Heart right ventricle (tissue), 16 donors: Measurements from ENCODE around the gene SGIP1. TPM values are rescaled to one million over a fixed set of nuclear protein-coding genes. Genes with fewer than 3 reads are reported as not detected.

ENCODE experiments used
- ATAC-seq, 8 donors: fragments of 200-7000 bp; cut with Tn5 transposase; one replicate each; pipeline ENCODE4 v1.9.1; 2020; ENCODE audit warnings: mild to moderate bottlenecking in 8 of 8, moderate library complexity in 8 of 8, moderate number of reproducible peaks in 1 of 8
- DNase-seq, 2 donors: peaks; one replicate each; pipeline ENCODE4 v3.0.0-alpha.2; 2020
- H3K27ac ChIP-seq, 10 donors: fragments of 200-600 bp; sonication (generic) in 2 of 10; one replicate each; pipeline versions ENCODE4 v1.5.0 to v1.8.0; 2020 to 2022; ENCODE audit warnings: mild to moderate bottlenecking in 3 of 10
- H3K27me3 ChIP-seq, 7 donors: fragments of 200-600 bp; one replicate each; pipeline ENCODE4 v1.8.0; 2021 to 2022; ENCODE audit warnings: mild to moderate bottlenecking in 2 of 7
- H3K36me3 ChIP-seq, 9 donors: fragments of 200-600 bp; sonication (generic) in 1 of 9; one replicate each; pipeline versions ENCODE4 v1.5.0 to v1.8.0; 2020 to 2022; ENCODE audit warnings: mild to moderate bottlenecking in 2 of 9
- H3K4me1 ChIP-seq, 9 donors: fragments of 200-600 bp; sonication (generic) in 1 of 9; one replicate each; pipeline versions ENCODE4 v1.5.0 to v1.8.0; 2020 to 2022; ENCODE audit warnings: mild to moderate bottlenecking in 4 of 9
- H3K4me3 ChIP-seq, 10 donors: fragments of 200-600 bp; sonication (generic) in 2 of 10; one replicate each; pipeline versions ENCODE4 v1.5.0 to v1.8.0; 2020 to 2022; ENCODE audit warnings: mild to moderate bottlenecking in 7 of 10, moderate library complexity in 2 of 10
- H3K9me3 ChIP-seq, 11 donors: fragments of 200-600 bp in 10 of 11; sonication (generic) in 2 of 11; one replicate each; pipeline versions ENCODE4 v1.5.0 to v1.8.0; 2013 to 2022; ENCODE audit warnings: mild to moderate bottlenecking in 2 of 11, control low read depth in 1 of 11, moderate library complexity in 1 of 11
- CTCF ChIP-seq, 9 donors: fragments of 200-600 bp; sonication (generic) in 2 of 9; IDR thresholded peaks; one replicate each; pipeline versions ENCODE4 v1.5.0 to v1.8.0; 2021 to 2022; ENCODE audit warnings: antibody characterized with exemption in 9 of 9, mild to moderate bottlenecking in 5 of 9, moderate library complexity in 1 of 9
- WGBS, 2 donors: extraction: QIAGEN DNeasy Blood & Tissue Kit; methylation state at CpG; one replicate each; pipeline ENCODE4 v1.1.7; 2013; ENCODE audit warnings: inconsistent platforms in 1 of 2; 5-methylcytosine and 5-hydroxymethylcytosine counted together
- intact Hi-C, 10 donors: fragments of 100-400 bp; cut with DNase I; formaldehyde crosslinking; loops; one replicate each; pipeline versions ENCODE4 v1.11.1 to v1.14.2; 2022
- polyA plus RNA-seq, 2 donors: library from polyadenylated mRNA; stranded (reverse); fragments of 200-250 nt; gene quantifications; one replicate each; pipeline ENCODE4 v1.2.3, GENCODE V29; 2013
- total RNA-seq, 10 donors: library from RNA; stranded (reverse); fragmentation: NEBNext Ultra II Directional in 3 of 10; extraction: Animal tissue kit (Norgen Biotek cat#: 25700) in 3 of 10; gene quantifications; one replicate each; pipeline versions ENCODE4 v1.2.1 to v1.2.4, GENCODE V29; 2021 to 2023
- donor health status: Arrhythmogenic right ventricular cardiomyopathy.
- donor health status: ischemic (EF 13 %, LVEDD 7.1; RV severe dilation, severe dysfunction).
- donor health status: healthy with polysubstance abuse.
- donor health status: DM: no; HTN: yes; CAD: no.
- donor health status: DM: no; HTN: no; CAD: no.
- donor health status: ischemic (EF 25% LVEDD 6.9; RV normal size, moderate dysfunction).
- donor health status: ischemic (EF 25% LVEDD 5.7; RV mildly dilated, moderate dysfunction).
- donor health status: healthy.
- donor health status: DM: yes; HTN: yes; CAD: no.
- donor health status: Ischemic cardiomyopathy.
- donor health status: ischemic (EF 35%, LVEDD 5.7; RV mildly dilated, moderate dysfunction).
- donor health status: nonischemic (EF 11% LVEDD 7.7; RV severe dilation, severe dysfunction).
- donor health status: DM: yes; HTN: yes; CAD: no.
- donor health status: PGD.
- donor health status: ischemic (EF 29% LVEDD 5.4; RV normal size, mild dysfunction).
- donor health status: nonischemic (EF 23%, LVEDD 6.1; RV moderate dilation, normal function).

SGIP1 gene
- total and polyA plus RNA-seq, 12 donors = 1.6 to 19.6 (median 4.9) TPM

GRCh38 chr1:66642992-66643391, 109.0 kb downstream of the SGIP1 start:
- Histone ChIP-seq H3K9me3 (no peaks in the 10 kb centered on the region), H3K4me3 (no peak overlapping the region), H3K27ac (no peak overlapping the region), H3K36me3 (peaks cover 0 to 39% (median 0%) of the 10 kb centered on the region in 9 donors), H3K27me3 (no peaks in the 10 kb centered on the region), H3K4me1 (no peaks in the 10 kb centered on the region)
- DNase-seq (no peak), ATAC-seq (no peak)
- intact Hi-C loops = no loop called here
- WGBS, 2 donors = 69 to 74% methylated on average over 3 of the region's 3 CpGs
- TF ChIP-seq CTCF (IDR thresholded peaks at IDR 0.05) = no peak

DNA sequence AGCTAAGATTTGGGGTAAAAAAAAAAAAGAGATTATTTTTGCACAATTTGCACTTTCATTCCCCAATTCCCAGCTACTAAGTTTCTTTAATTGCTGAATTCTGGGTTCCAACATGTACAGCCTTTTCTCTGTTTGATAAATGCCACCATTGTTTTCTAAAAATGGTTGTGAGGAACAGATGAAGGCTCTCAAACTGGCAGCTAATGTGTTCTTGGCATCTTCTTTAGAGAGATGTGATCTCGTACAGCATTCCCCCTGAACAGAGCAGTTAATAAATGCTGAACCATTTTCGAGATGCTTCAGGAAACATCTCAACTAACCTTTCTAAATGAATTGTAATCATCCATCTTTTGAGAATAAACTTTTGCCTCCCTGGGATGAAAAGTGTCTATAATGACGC, 110.4 kb downstream of the SGIP1 start:
- WGBS, 2 donors = 81 to 83% methylated on average over 3 of the region's 3 CpGs
- Histone ChIP-seq H3K36me3 (peaks cover 0 to 42% (median 0%) of the 10 kb centered on the region in 9 donors), H3K4me3 (no peak overlapping the region), H3K27me3 (no peaks in the 10 kb centered on the region), H3K27ac (no peak overlapping the region), H3K9me3 (no peaks in the 10 kb centered on the region), H3K4me1 (peaks cover 0 to 4% (median 0%) of the 10 kb centered on the region in 9 donors)
- ATAC-seq (no peak), DNase-seq (no peak)
- no peak for TF ChIP-seq CTCF (IDR thresholded peaks at IDR 0.05)
- intact Hi-C loops = no loop called here

DNA sequence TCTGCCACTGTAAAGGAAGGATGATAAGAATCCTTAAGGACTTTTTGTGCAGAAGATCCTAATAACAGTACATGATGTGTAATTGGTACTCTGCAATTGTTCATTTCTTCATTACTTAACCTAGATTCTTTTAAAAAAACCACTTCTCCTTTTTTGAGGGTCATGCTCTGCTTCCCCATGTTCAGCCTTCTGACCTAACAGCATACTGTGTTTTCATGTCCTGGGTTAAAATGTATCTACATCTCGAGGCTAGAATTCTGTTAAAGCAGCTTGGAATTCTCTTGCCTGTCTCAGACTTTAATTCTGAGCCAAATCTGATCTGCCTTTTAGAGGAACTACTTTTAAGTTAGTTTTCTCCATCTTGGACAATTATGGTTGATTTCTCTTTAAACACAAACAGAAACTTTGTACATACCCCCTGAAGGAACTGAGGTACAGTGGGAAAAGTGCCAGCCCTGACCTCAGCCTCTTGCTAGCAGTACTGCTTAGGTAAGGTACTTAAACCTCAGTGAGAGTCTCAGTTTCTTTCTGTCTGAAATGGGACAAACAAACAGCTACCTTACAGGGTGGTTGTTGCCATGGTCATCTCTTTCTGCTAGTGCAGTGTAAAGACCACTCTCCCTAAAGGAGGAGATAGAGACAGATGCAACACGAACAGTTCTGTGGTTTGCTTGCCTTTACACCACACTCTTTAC, 115.1 kb downstream of the SGIP1 start:
- intact Hi-C loops = no loop called here
- TF ChIP-seq CTCF (IDR thresholded peaks at IDR 0.05) = no peak
- Histone ChIP-seq H3K36me3 (peaks cover 0 to 37% (median 0%) of the 10 kb centered on the region in 9 donors), H3K27ac (no peak overlapping the region), H3K4me3 (no peak overlapping the region), H3K9me3 (no peaks in the 10 kb centered on the region), H3K27me3 (no peaks in the 10 kb centered on the region), H3K4me1 (peaks cover 0 to 6% (median 0%) of the 10 kb centered on the region in 9 donors)
- ATAC-seq (no peak), DNase-seq (no peak)
- 72 to 85% methylated on average over 2 of the region's 2 CpGs for WGBS, 2 donors

DNA sequence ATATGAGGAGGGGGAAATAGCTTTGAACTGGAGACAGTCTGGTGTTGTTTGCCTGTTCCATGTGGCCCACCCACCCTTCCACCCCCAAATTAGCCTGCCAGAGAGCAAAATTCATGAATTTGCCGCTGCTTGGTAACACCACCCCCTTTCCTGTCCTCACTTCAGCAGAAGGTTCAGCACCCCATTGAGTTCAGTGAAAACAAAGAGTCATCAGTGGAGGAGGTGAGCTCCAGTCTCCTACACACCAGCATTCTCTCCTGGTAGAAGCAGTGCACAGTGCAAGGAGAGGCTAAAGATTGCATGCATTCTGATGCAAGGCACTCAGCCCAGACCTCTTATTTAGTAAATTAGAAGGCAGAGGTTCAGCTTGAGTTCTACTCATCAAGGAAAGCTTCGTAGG, 118.6 kb downstream of the SGIP1 start:
- Histone ChIP-seq H3K4me3 (no peak overlapping the region), H3K27me3 (no peaks in the 10 kb centered on the region), H3K36me3 (peaks cover 0 to 15% (median 0%) of the 10 kb centered on the region in 9 donors), H3K9me3 (no peaks in the 10 kb centered on the region), H3K27ac (no peak overlapping the region), H3K4me1 (peaks cover 0 to 6% (median 0%) of the 10 kb centered on the region in 9 donors)
- no peak for DNase-seq
- no peak for TF ChIP-seq CTCF (IDR thresholded peaks at IDR 0.05)
- 66 to 82% methylated on average over 2 of the region's 2 CpGs for WGBS, 2 donors
- intact Hi-C loops = no loop called here
- no peak for ATAC-seq
